Measurements from ENCODE around the gene FOXRED2. TPM values are rescaled to one million over a fixed set of nuclear protein-coding genes. Genes with fewer than 3 reads are reported as not detected.
"Not testable (repeated sequence)": the region's sequence is repeated elsewhere in the genome, so short reads cannot be mapped to it uniquely, and the experiment has no call there.

The FOXRED2 gene
- total RNA-seq, 1 experiment from 2014 or later, result 34.4 TPM

GRCh38 chr22:36520423-36520822, 13.6 kb upstream of the FOXRED2 start:
- Histone ChIP-seq H3K56ac (ENCODE audit: insufficient read length, low read depth, low read length) (no peak overlapping the region), H3K4me2 (ENCODE audit: insufficient read depth, insufficient read length, low read length) (no peak overlapping the region), H3K23ac (ENCODE audit: insufficient read length, low read depth, low read length) (no peak overlapping the region), H3T11ph (ENCODE audit: low read length) (no peak overlapping the region), H4K5ac (ENCODE audit: insufficient read length, low read depth, low read length) (no peak overlapping the region), H3K27me3 (ENCODE audit: insufficient read depth, low read length) (no peaks in the 10 kb centered on the region), H2BK120ac (ENCODE audit: low read depth, low read length, poor library complexity, severe bottlenecking) (no peak overlapping the region), H2AK5ac (ENCODE audit: insufficient read length, low read length) (no peak overlapping the region), H2BK15ac (ENCODE audit: low read depth, low read length) (no peak overlapping the region), H3K4ac (ENCODE audit: low read depth, low read length) (no peak overlapping the region), H3K4me1 (ENCODE audit: insufficient read depth, low read length) (no peaks in the 10 kb centered on the region), H4K20me1 (ENCODE audit: control insufficient read depth, insufficient read depth, insufficient read length) (no peaks in the 10 kb centered on the region), H2BK12ac (ENCODE audit: insufficient read length, low read depth, low read length) (no peak overlapping the region), H3K79me1 (ENCODE audit: insufficient read depth, low read depth, low read length, poor library complexity, severe bottlenecking) (no peaks in the 10 kb centered on the region), H3K27ac (ENCODE audit: insufficient read length, low read depth, low read length) (no peak overlapping the region), H3K18ac (ENCODE audit: insufficient read length, low read depth, low read length) (no peak overlapping the region), H2BK5ac (ENCODE audit: insufficient read length, low read length) (no peak overlapping the region), H2BK20ac (ENCODE audit: low read depth, low read length, poor library complexity, severe bottlenecking) (no peak overlapping the region), H2AFZ (ENCODE audit: low read length) (no peak overlapping the region), H3K9ac (ENCODE audit: extremely low read depth, insufficient read length, low read length) (no peak overlapping the region), H3K79me2 (ENCODE audit: insufficient read depth, low read length) (no peaks in the 10 kb centered on the region), H3K23me2 (ENCODE audit: insufficient read length, low read depth, low read length, poor library complexity, severe bottlenecking) (no peaks in the 10 kb centered on the region), H4K91ac (ENCODE audit: insufficient read length, low read depth, low read length) (no peak overlapping the region), H3K14ac (ENCODE audit: insufficient read depth, low read length) (no peak overlapping the region), H4K8ac (replicated peaks; ENCODE audit: insufficient read length, low read depth, low read length) (no peak overlapping the region), H3K9me3 (ENCODE audit: control insufficient read depth, low read depth, low read length) (no peaks in the 10 kb centered on the region)
- H3K4me1 Mint-ChIP-seq, result no peaks in the 10 kb centered on the region
- H3K9me3 Mint-ChIP-seq, result no peaks in the 10 kb centered on the region
- no peak overlapping the region for H3K27ac Mint-ChIP-seq
- TF ChIP-seq CTCF (conservative IDR thresholded peaks at IDR 0.05), result no peak
- H3K27me3 Mint-ChIP-seq (ENCODE audit: low read depth), result no peaks in the 10 kb centered on the region
- DNase-seq, result no peak
- WGBS (ENCODE audit: extremely low coverage, insufficient read length, low lambda C conversion rate), result no CpG with 5 or more reads among the region's 3 CpGs
- H3K4me3 Mint-ChIP-seq, result no peak overlapping the region
- H3K36me3 Mint-ChIP-seq (ENCODE audit: insufficient read depth in 1 of 3, low read depth in 3 of 3), result peaks cover 76 to 99% (median 98%) of the 10 kb centered on the region in 3 experiments; a peak in 6 of 7 replicates

- not testable (repeated sequence) for H2BK15ac ChIP-seq (ENCODE audit: low read depth, low read length); H3T11ph ChIP-seq (ENCODE audit: low read length); H3K56ac ChIP-seq (ENCODE audit: insufficient read length, low read depth, low read length); DNase-seq; H3K9ac ChIP-seq (ENCODE audit: extremely low read depth, insufficient read length, low read length); H2BK20ac ChIP-seq (ENCODE audit: low read depth, low read length, poor library complexity, severe bottlenecking); H2BK5ac ChIP-seq (ENCODE audit: insufficient read length, low read length); H4K8ac ChIP-seq (replicated peaks; ENCODE audit: insufficient read length, low read depth, low read length); H3K4me2 ChIP-seq (ENCODE audit: insufficient read depth, insufficient read length, low read length); H3K9me3 Mint-ChIP-seq; H3K4ac ChIP-seq (ENCODE audit: low read depth, low read length); H2AFZ ChIP-seq (ENCODE audit: low read length); H2BK120ac ChIP-seq (ENCODE audit: low read depth, low read length, poor library complexity, severe bottlenecking); H3K9me3 ChIP-seq (ENCODE audit: control insufficient read depth, low read depth, low read length); H3K79me2 ChIP-seq (ENCODE audit: insufficient read depth, low read length); H3K27ac ChIP-seq (ENCODE audit: insufficient read length, low read depth, low read length); H3K14ac ChIP-seq (ENCODE audit: insufficient read depth, low read length); H4K91ac ChIP-seq (ENCODE audit: insufficient read length, low read depth, low read length); H3K79me1 ChIP-seq (ENCODE audit: insufficient read depth, low read depth, low read length, poor library complexity, severe bottlenecking); H3K27me3 ChIP-seq (ENCODE audit: insufficient read depth, low read length); H3K4me1 Mint-ChIP-seq; H3K4me1 ChIP-seq (ENCODE audit: insufficient read depth, low read length); H4K5ac ChIP-seq (ENCODE audit: insufficient read length, low read depth, low read length); H3K27ac Mint-ChIP-seq; H3K27me3 Mint-ChIP-seq (ENCODE audit: low read depth); H2BK12ac ChIP-seq (ENCODE audit: insufficient read length, low read depth, low read length); H3K23ac ChIP-seq (ENCODE audit: insufficient read length, low read depth, low read length); H2AK5ac ChIP-seq (ENCODE audit: insufficient read length, low read length); H4K20me1 ChIP-seq (ENCODE audit: control insufficient read depth, insufficient read depth, insufficient read length); H3K23me2 ChIP-seq (ENCODE audit: insufficient read length, low read depth, low read length, poor library complexity, severe bottlenecking); H3K18ac ChIP-seq (ENCODE audit: insufficient read length, low read depth, low read length); H3K4me3 Mint-ChIP-seq
- WGBS (ENCODE audit: extremely low coverage, insufficient read length, low lambda C conversion rate), result no CpG with 5 or more reads among the region's 2 CpGs
- H3K36me3 Mint-ChIP-seq (ENCODE audit: insufficient read depth in 1 of 3, low read depth in 3 of 3), result peaks cover 76 to 98% (median 97%) of the 10 kb centered on the region in 3 experiments; a peak in 6 of 7 replicates
These were observed 13.1 kb upstream of the FOXRED2 start for GRCh38 chr22:36519906-36520305.

Data from H9 (cell line).